Fibroblast of the aortic adventitia (primary cell): ENCODE measurements around the gene NEO1. TPM values are rescaled to one million over a fixed set of nuclear protein-coding genes. Genes with fewer than 3 reads are reported as not detected.

Experiments used
- DNase-seq: peaks from one replicate; pipeline ENCODE4 v3.0.0-alpha.2; 2010; ENCODE audit warnings: low read depth
- H3K4me3 ChIP-seq: 2 replicates; pipeline ENCODE4 v1.5.1; 2011; ENCODE audit warnings: low read depth, mild to moderate bottlenecking, control low read depth, low read length, moderate library complexity
- total RNA-seq: library from RNA; depleted of rRNA; stranded (reverse); fragments of >200 nt; gene quantifications from 2 replicates; pipeline ENCODE4 v1.2.3, GENCODE V29; 2012; ENCODE audit warnings: low replicate concordance
- TF ChIP-seq, protein P1 (sequence below): IDR thresholded peaks from 2 replicates; pipeline ENCODE4 v1.5.1; 2011; ENCODE audit warnings: mild to moderate bottlenecking, low read length, control low read depth, inconsistent platforms; ENCODE audit not compliant: insufficient read depth

Gene NEO1
- total RNA-seq, 1 donor = 26.2 TPM

DNA sequence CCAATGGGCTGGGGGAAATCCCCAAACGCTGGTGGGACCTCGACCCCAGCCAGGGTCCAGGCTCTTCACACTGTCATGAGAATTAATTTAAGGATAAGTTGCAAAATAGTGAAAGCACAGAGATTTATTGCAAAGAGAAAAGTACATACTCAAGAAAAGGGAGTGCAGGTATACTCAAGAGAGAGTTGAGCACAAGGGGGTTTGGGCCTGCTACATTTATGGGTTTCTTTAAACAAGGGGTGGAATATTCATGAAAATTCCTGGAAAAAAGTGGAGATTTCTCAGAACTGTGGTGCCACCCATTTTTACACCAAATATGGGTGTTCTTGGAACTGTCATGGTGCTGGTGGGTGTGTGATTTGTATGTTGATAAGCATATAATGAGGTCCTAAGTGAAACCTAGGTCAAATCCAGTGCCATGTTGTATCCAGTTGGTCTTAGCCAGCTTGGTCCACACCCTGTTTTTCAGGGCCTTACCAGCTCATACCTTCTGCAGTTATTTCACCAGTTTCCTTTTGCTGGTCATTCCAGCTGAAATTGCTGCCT, 32.6 kb upstream of the NEO1 start:
- DNase-seq = no peak
- TF ChIP-seq, protein P1, sequence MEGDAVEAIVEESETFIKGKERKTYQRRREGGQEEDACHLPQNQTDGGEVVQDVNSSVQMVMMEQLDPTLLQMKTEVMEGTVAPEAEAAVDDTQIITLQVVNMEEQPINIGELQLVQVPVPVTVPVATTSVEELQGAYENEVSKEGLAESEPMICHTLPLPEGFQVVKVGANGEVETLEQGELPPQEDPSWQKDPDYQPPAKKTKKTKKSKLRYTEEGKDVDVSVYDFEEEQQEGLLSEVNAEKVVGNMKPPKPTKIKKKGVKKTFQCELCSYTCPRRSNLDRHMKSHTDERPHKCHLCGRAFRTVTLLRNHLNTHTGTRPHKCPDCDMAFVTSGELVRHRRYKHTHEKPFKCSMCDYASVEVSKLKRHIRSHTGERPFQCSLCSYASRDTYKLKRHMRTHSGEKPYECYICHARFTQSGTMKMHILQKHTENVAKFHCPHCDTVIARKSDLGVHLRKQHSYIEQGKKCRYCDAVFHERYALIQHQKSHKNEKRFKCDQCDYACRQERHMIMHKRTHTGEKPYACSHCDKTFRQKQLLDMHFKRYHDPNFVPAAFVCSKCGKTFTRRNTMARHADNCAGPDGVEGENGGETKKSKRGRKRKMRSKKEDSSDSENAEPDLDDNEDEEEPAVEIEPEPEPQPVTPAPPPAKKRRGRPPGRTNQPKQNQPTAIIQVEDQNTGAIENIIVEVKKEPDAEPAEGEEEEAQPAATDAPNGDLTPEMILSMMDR = no peak
- H3K4me3 ChIP-seq = no peak overlapping the region

DNA sequence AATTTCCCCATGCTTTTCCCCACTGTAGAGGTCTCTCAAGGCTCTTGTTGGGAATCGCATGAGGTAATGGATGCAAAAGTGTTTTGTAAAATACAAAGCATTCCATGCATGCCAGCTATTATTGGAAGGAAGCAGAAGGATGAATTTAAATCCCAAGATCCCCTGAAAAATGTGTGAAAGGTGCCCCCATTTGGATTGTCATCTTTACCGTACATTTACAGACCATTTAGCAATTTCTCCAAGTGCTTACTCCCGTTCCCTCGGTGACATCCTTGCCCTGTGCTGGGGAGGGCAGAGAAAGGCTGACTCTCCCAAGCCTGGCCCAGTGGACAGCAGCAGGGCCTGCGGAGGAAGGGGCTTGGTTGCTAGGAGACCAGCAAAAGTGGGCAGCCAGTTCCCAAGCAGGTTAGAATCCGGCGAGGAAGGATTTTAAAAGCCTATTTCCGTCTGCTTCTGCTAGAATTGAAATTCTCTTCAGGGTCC, 31.1 kb upstream of the NEO1 start:
- H3K4me3 ChIP-seq = no peak overlapping the region
- DNase-seq = no peak
- TF ChIP-seq, protein P1 = no peak

DNA sequence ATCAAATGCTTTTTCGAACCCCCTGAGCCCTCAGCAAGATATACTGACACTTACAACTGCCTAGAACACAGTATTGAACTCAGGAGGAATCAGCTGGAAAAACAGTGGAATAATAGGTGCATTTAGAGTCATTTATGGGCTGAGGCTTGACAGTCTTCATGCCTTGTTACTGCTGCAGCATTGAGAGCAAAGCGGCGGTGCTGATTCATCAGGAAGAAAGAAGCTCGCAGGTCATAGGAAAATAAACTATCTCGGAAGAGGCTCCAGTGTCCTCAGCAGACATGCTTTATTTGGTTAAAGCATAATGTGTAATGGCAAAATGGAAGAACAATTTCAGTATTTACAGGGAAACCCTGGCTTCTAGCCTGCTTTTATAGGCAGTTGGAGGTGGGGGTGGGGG, 30.1 kb upstream of the NEO1 start:
- no peak for DNase-seq
- TF ChIP-seq, protein P1 = no peak
- H3K4me3 ChIP-seq = no peak overlapping the region

DNA sequence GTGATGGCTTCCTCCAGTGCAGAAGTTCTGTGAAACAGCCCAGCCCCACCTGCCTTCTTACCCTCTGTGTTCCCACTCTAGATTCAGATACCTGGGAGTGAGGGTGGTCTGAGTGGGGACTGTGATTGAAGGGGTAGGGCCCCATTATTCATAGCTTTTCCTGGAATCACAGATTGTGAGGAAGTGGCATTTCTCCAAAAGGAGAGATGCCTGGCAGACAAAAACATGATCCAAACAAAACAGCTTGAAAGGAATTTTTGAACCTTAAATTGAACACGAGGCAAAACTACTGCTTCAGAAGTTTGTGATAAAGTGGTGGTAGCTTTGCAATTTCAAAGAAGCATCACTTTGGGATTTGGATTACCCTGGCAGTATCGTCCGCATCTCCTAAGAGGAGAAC, 29.2 kb upstream of the NEO1 start:
- DNase-seq = no peak
- TF ChIP-seq, protein P1 = no peak
- no peak overlapping the region for H3K4me3 ChIP-seq

DNA sequence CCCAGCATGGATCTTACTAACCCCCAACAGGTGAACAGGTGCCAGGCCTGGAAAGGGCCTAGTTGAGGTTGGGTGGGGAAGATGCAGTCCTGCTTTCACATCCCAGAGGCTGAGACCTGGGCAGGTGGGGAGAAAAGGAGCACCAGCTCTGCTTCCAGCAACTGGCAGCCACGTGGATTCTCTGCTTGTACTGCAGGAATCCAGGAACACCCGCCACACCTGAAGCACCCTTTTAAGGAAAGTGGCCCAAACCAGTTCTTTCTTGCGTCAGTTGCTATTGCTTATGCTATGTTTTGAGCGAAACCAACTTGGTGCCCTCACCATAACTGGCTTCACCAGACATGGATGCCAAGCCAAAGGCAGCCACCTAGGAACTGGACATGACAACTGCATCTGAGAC, 28.1 kb upstream of the NEO1 start:
- H3K4me3 ChIP-seq = no peak overlapping the region
- TF ChIP-seq, protein P1 = no peak
- DNase-seq = no peak

DNA sequence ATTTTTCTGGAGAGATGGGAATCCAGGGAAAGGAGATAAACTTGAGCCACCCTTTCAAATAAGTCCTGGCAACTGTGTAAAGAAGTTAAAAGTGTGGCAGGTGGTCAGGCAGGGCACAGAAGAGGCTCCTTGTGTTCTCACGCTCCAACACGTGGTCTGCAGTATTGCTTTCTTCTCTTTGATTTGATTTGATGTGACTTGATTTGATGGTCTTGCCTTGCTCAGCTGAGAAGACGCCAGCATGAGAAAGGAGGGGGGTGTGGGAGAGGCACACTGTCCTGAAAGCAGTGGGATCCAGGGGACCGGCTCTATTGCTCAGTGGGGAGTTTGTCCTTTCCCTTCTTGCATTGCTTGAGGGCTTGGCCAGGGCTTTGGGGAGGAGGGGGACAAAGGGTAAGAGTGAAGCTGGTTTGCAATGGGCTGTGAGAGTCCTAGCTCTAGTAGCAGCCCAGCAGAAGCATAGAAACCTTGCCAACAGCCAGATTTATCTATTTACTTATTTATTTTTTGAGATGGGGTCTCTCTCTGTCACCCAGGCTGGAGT, 25.7 kb upstream of the NEO1 start:
- TF ChIP-seq, protein P1 = no peak
- H3K4me3 ChIP-seq = no peak overlapping the region
- no peak for DNase-seq

DNA sequence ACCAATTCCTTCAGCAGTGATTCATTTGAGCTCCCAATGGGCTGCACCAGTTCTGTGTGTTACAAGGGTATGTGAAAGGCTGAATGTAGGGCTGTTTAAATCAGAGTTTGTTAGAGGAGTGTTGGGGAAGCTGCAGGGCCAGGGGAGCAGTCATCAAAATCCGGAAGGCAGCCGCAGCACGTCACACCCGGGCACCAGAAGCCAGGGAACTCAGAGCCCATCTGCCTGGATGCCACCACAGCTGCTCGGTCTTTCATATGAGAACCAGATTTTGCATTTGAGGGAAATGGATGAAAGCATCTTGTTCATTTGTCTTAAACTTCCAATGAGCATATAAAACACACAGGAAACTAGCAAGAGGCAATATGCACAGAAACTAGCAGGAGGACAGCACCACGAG, 24.2 kb upstream of the NEO1 start:
- TF ChIP-seq, protein P1 = no peak
- no peak for DNase-seq
- H3K4me3 ChIP-seq = no peak overlapping the region
